HG03103 (cell line): Measurements from ENCODE around the gene OIP5.
"Not testable (repeated sequence)": the region's sequence is repeated elsewhere in the genome, so short reads cannot be mapped to it uniquely, and the experiment has no call there.

Source experiments
- ATAC-seq: cut with Tn5 transposase; IDR thresholded peaks from one replicate; pipeline ENCODE4 v1.9.1; 2021; ENCODE audit warnings: low read depth; ENCODE audit not compliant: unreplicated experiment

OIP5 gene

GRCh38 chr15:41304149-41304770 is 28.1 kb downstream of the OIP5 start:
- ATAC-seq = no peak

DNA sequence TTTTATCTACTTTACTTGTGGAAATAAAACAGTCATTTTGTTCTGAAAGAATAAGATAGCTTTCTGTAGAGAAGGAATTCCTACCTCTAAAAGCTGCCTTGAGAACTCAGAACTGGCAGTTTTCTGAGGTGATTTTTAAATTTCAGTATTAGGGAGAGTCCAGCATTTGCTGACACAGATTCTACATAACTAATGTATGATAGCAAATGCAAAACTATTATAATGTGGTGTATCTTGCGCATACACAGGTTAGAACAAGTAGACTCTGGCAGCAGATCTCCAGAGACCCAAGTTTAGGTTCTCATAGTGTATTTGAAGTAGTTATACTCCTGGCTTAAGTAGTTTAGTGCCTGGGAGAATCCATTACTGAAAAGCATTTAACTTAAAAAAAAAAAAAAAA is 30.8 kb downstream of the OIP5 start:
- ATAC-seq = no peak

GRCh38 chr15:41301139-41301538 is 31.3 kb downstream of the OIP5 start:
- not testable (repeated sequence) for ATAC-seq

- no peak for ATAC-seq
These were observed 39.9 kb downstream of the OIP5 start for GRCh38 chr15:41292521-41292920.

DNA sequence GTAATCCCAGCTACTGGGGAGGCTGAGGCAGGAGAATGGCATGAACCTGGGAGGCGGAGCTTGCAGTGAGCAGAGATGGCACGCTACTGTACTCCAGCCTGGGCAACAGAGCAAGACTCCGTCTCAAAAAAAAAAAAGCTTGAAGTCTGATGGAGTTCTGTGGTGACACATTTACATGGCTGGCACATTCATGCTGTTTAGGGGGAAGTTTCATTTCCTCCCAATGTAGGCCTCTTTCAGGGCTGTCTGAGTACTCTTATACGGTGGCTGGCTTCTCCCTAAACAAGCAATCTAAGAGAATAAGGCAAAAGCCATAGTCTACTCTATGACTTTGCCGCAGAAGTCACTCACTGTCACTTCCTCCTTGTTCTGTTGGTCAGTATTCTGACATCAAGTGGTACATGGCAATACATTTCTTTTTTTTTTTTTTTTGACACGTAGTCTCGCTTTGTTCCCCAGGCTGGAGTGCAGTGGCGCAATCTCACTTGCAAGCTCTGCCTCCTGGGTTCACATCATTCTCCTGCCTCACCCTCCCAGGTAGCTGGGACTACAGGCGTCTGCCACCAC is 41.2 kb downstream of the OIP5 start:
- ATAC-seq = no peak

GRCh38 chr15:41289953-41290352 is 42.4 kb downstream of the OIP5 start:
- ATAC-seq = no peak

DNA sequence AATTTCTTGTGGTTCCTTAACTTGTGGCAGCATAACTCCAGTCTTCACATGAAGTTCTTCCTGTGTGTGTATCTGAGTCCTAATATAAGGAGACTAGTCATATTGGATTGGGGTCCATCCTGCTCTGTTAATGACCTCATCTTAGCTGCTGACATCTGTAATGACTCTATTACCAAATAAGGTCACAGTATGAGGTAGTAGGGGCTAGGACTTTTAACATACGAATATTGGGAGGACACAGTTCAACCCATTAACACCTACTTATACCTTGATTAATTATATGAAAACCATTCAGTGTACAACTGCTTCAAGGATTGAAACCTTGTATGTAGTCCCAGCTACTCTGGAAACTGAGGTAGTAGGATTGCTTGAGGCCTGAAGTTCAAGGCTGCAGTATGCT is 43.9 kb downstream of the OIP5 start:
- ATAC-seq = no peak

DNA sequence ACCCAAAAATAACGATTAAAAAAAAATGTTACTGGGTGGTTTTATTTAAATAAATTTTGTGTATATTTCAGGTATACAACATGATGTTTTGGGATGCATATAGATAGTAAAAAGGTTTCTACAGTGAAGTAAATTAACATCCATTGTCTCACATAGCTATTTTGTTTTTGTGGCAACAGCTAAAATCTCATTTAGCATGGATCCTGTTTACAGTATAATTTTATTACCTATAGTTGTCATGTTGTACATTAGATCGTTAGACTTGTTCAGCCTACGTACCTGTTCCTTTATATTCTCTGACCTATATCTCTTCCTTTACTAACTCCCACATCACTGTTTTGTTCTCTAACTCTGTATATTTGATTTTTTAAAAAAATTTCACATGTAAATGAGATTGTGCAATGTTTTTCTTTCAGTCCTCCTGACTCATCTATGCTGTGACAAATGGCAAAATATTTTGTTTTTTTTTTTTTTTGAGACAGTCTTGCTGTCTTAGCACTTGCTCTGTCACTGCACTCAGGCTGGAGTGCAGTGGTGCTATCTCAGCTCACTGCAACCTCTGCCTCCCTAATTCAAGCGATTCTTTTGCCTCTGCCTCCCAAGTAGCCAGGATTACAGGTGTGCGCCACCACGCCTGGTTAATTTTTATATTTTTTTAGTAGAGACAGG is 45.6 kb downstream of the OIP5 start:
- no peak for ATAC-seq

- no peak for ATAC-seq
These were observed 47.1 kb downstream of the OIP5 start for GRCh38 chr15:41285285-41285684.

- ATAC-seq = no peak
These were observed 47.8 kb downstream of the OIP5 start for GRCh38 chr15:41284427-41285177.

GRCh38 chr15:41283653-41284426 is 48.6 kb downstream of the OIP5 start:
- peak; percentile 95 for ATAC-seq

DNA sequence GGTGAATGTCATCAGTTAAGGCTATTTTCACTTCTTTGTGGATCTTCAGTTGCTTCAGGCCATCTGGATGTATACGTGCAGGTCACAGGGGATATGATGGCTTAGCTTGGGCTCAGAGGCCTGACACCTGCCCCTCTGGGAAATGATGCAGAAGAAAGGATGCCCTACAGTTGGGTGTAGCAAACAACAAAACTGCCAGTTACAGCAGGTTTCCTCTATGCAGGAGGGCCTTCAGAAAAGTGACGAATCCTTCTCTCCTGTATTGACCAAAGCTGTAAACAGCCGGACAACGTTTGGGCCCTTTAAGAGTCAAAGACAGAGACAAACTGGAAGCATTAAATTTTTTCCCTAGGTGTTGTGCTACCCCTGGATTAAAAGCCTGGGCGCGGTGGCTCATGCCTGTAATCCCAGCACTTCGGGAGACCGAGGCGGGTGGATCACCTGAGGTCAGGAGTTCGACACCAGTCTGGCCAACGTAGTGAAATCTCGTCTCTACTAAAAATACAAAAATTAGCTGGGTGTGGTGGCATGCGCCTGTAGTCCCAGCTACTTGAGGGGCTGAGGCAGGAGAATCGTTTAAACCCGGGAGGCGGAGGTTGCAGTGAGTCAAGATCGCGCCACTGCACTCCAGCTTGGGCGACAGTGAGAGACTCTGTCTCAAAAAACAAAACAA is 49.3 kb downstream of the OIP5 start:
- ATAC-seq = not testable (repeated sequence)

DNA sequence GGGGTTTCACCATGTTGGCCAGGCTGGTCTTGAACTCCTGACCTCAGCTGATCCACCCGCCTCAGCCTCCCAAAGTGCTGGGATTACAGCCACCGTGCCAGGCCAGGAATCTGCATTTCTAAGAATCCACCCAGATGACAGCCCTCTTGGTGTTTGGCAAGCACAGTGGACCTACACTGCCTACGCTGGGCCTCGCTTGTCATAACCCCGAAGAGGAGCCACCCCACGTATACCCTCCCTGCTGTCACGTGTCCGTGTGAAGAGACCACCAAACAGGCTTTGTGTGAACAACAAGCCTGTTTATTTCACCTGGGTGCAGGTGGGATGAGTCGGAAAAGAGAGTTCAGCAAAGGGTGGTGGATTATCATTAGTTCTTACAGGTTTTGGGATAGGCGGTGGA is 50.0 kb downstream of the OIP5 start:
- ATAC-seq = not testable (repeated sequence)

DNA sequence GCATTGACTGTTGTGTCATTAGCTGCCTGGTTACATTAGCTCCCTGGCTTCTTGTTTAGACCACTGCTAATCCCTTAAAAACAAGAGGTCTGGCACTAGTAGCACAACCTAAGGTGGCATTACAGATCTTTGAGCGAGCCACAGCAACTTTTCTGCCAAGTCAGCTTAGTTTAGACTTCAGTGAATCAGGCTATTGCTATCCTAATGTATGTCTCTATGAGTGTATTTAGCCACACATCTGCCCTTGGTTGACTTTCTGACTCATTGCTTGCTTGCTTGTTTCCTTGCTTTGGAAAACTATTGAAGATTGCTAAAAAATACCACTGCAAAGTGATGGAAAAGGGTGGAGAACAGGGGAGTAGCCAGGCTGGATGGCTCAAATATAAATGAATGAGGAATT is 51.2 kb downstream of the OIP5 start:
- no peak for ATAC-seq

GRCh38 chr15:41279535-41280283 is 52.7 kb downstream of the OIP5 start:
- ATAC-seq = no peak

DNA sequence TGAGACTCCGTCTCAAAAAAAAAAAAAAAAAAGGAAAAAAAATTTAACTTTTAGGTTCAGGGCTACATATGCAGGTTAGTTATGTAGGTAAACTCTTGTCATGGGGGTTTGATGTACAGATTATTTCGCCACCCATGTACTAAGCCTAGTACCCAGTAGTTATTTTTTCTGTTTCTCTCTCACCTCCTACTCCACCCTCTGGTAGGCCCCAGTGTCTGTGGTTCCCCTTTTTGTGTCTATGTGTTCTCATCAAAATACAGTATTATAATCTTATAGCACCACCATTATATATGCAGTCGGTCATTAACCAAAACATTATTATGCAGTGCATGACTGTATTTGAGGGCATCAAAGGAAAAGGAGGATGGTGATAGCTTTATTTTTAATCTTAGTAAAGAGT is 54.1 kb downstream of the OIP5 start:
- no peak for ATAC-seq

- ATAC-seq = no peak
These were observed 55.6 kb downstream of the OIP5 start for GRCh38 chr15:41276831-41277230.

- no peak for ATAC-seq
These were observed 62.5 kb downstream of the OIP5 start for GRCh38 chr15:41269887-41270286.

DNA sequence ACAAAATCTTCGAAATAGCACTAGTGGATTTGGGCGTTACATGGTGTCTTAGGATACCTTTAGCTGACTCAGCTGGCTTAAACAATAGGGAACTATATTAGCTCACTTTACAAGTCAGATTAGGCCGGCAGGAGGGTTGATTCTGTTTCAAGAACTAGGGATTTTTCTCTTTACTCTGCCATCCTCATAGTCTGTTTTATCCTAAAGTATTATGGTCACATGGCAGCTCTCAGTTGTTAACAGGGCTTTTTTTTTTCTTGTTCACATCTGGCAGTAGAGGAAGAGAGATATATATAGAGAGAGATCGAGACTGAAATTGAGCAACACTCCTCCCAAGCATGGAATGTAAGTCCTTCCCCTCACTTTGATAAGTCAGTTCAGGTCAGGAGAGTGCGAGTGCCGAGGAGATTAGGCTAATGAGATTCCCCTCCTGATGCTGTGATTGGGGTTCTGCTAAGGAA is 68.5 kb downstream of the OIP5 start:
- no peak for ATAC-seq
